GM19452 (cell line): ENCODE results near the gene SIAH3.

Experiments
- ATAC-seq: cut with Tn5 transposase; IDR thresholded peaks from one replicate; pipeline ENCODE4 v1.9.1; 2021; ENCODE audit not compliant: unreplicated experiment

SIAH3 gene

GRCh38 chr13:45823583-45823982 is 28.0 kb downstream of the SIAH3 start:
- ATAC-seq = no peak

- ATAC-seq = no peak
Observed at GRCh38 chr13:45821811-45822210, 29.7 kb downstream of the SIAH3 start.

GRCh38 chr13:45820106-45820838 is 31.3 kb downstream of the SIAH3 start:
- ATAC-seq = no peak

GRCh38 chr13:45817833-45818232 is 33.7 kb downstream of the SIAH3 start:
- ATAC-seq = no peak

- ATAC-seq = no peak
Observed at GRCh38 chr13:45816427-45816826, 35.1 kb downstream of the SIAH3 start.

GRCh38 chr13:45812695-45813372 is 38.7 kb downstream of the SIAH3 start:
- no peak for ATAC-seq

GRCh38 chr13:45811891-45812694 is 39.5 kb downstream of the SIAH3 start:
- no peak for ATAC-seq

- no peak for ATAC-seq
Observed at GRCh38 chr13:45809801-45810394, 41.7 kb downstream of the SIAH3 start.

- ATAC-seq = no peak
Observed at GRCh38 chr13:45808925-45809324, 42.6 kb downstream of the SIAH3 start.

- no peak for ATAC-seq
Observed at GRCh38 chr13:45807520-45808099, 43.9 kb downstream of the SIAH3 start.

GRCh38 chr13:45800485-45800884 is 51.1 kb downstream of the SIAH3 start:
- ATAC-seq = no peak

GRCh38 chr13:45799451-45799850 is 52.1 kb downstream of the SIAH3 start:
- no peak for ATAC-seq

- ATAC-seq = no peak
Observed at GRCh38 chr13:45798851-45799250, 52.7 kb downstream of the SIAH3 start.

GRCh38 chr13:45796426-45797235 is 54.9 kb downstream of the SIAH3 start:
- no peak for ATAC-seq

GRCh38 chr13:45792827-45793303 is 58.7 kb downstream of the SIAH3 start:
- no peak for ATAC-seq

- ATAC-seq = no peak
Observed at GRCh38 chr13:45788011-45788410, 63.5 kb downstream of the SIAH3 start.

- ATAC-seq = no peak
Observed at GRCh38 chr13:45787346-45787745, 64.2 kb downstream of the SIAH3 start.

- ATAC-seq = no peak
Observed at GRCh38 chr13:45786293-45786920, 65.1 kb downstream of the SIAH3 start.
